Globus pallidus (tissue), 1 donor: ENCODE measurements around the gene SRRM5.
"Not testable (repeated sequence)": the region's sequence is repeated elsewhere in the genome, so short reads cannot be mapped to it uniquely, and the experiment has no call there.

Source experiments
- DNase-seq: peaks from one replicate; pipeline ENCODE4 v3.0.0-alpha.2; 2015; ENCODE audit warnings: low spot score

SRRM5 gene, protein sequence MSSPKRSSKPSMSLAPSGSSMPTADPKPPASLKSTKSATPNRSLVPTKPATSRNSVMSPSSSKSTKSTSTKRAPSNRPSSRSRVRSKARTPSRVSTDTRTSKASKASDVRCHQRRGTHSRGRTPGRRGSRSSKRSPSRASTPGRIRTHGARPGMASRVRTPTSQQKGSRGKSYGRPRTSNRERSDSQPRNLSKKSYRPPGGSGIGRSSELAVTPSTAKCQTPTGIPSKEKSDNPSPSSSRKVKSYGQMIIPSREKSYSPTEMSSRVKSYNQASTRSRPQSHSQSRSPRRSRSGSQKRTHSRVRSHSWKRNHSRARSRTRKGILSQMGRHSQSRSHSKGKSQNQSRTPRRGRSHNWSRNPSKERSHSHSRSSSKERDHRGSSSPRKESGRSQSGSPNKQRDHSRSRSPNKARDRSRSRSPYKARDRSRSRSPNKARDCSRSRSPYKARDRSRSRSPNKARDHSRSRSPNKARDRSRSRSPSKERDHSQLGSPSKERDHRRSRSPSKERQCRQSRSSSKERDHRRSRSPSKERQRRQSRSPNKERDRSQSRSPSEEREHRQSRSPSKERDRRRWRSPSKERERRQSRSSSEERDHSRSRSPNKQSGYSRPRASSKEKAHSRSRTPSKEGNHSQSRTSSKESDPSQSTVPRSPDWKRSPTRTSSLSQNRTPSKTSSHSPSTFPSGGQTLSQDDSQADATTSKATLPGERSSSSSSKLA

DNA sequence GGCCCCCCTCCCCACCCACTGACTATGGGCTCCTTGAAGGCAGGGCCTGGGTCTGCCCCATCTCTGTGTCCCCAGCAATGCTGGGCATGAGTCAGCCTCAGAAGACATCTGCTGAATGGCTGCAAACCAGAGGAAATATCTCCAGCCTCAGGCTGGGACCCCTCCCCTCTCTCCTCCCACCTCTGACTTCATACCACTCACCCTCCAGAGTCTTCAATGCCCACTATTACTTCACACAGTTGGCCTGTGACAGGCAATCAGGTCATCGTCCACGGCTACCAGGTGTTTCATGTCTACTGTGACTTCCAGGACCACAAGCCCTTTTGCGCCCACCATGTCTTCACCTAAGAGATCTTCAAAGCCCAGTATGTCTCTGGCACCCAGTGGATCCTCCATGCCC is at the start of gene SRRM5:
Gene SRRM5, plus strand, starts transcription at position 301 of the 400 bp plus-strand sequence. Its CDS starts 34 bp downstream, at position 335.
- no peak for DNase-seq

- no peak for DNase-seq
These were observed 49.6 kb upstream of the SRRM5 start for GRCh38 chr19:43562226-43562697.

GRCh38 chr19:43562698-43563241 is 49.1 kb upstream of the SRRM5 start:
- DNase-seq = peak; percentile 56

GRCh38 chr19:43563816-43564457 is 48.0 kb upstream of the SRRM5 start:
- DNase-seq = no peak

DNA sequence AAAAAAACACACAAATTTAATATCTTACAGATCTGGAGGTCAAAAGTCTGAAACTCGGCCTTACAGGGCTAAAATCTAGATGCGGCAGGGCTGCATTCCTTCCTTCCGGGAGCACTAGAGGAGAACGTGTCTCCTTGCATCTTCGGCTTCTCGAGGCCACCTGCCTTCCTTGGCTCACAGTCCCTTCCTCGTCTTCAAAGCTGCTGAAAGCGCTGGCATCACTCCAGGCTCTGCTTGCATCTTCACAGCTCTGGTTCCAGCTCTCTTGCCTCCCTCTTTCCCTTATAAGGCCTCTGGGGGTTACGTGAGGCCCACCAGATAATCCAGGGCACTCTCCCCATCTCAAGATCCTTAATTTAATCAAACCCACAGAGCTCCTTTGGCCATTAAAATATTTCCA is 47.1 kb upstream of the SRRM5 start:
- DNase-seq = no peak

DNA sequence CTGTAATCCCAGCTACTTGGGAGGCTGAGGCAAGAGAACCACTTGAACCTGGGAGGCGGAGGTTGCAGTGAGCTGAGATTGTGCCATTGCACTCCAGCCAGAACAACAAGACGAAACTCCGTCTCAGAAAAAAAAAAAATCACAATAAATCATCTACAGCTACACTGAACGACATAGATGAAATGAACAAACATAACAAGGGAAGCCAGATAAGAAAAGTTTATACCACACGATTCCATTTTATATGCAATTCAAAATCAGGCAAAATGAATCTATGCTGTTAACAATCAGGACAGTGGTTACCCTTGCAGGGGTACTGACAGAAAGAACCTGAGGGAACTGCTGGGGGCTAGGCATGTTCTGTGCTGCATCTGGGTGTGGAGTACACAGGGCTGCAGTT is 42.2 kb upstream of the SRRM5 start:
- no peak for DNase-seq

- no peak for DNase-seq
These were observed 41.6 kb upstream of the SRRM5 start for GRCh38 chr19:43570174-43570791.

GRCh38 chr19:43572171-43572588 is 39.7 kb upstream of the SRRM5 start:
- DNase-seq = no peak

DNA sequence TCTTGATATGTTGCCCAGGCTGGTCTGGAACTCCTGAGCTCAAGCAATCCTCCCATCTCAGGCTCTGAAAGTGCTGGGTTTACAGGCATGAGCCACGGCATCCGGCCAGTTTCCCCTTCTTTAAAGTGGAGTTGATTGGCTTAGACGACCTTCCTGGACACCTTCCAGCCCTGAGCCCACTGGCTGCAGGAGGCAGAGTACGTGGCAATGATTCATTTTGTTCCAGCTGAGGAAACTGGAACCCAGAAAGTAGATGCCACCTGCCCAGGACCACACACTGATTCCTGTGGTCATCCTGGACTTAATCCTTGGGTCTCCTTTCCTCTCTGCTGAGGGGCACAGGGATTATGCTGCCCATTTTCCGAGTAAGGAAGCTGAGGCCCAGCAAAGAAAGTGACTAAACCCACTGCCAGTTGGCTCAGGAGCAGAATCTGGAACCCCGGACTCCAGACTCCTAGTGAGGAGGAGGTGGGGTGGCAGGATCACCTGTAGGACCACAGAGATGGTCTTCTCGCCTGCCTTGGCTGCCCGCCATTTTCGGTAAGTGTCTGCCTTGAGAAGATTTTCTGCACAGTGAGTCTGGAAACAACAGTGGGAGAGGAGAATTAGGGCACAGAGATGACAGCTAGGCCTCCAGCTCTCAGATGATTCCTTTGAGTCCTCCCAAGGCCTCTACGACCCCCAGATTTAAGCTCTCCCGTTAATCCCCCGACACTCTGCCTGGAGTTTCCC is 37.3 kb upstream of the SRRM5 start:
- DNase-seq = no peak

DNA sequence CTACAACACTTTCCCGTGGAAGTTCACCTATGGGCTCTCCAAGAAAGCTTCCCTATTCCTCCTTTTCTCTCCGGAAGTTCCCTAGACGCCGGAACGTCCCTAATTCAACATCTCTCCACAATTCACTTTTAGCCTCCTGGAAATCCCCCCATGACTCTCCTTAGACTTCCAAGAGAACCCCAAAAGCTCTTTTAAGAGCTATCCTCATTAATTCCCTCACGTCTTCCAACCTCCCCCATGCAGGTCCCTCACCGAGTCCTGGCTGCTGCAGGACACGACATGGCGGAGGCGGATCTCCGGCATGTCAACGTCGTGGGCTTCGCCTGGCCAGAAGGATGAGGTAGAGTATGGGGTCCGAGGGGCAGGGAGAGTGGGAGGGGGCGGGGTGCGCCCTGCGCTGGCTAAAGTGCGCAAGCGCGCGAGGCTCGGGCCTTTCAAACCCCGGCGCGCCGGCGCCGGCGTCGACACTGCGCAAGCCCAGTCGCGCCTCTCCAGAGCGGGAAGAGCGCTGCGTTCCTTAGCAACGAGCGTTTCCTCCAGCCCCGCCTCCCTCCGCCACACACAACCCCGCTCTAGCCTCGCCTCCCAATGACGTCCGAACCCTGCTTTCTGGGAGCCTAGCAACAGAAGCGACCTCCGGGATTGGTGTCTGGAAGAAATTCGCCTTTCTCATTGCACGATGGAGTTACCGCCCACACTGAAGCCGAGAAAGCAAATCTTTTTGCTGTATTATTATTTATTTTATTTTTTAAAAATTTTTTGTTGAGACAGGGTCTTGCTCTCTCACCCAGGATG is 36.5 kb upstream of the SRRM5 start, which contains the start of the genes PINLYP and XRCC1:
Gene PINLYP, plus strand, starts transcription at position 646 of the 795 bp plus-strand sequence. CDS start 1,391 bp downstream, outside the sequence.
Gene XRCC1, minus strand, starts transcription at position 372 of the 795 bp plus-strand sequence. Its CDS starts 69 bp downstream, at position 303.
- peak; percentile 99 for DNase-seq

GRCh38 chr19:43575955-43576878 is 35.7 kb upstream of the SRRM5 start:
- no peak for DNase-seq

DNA sequence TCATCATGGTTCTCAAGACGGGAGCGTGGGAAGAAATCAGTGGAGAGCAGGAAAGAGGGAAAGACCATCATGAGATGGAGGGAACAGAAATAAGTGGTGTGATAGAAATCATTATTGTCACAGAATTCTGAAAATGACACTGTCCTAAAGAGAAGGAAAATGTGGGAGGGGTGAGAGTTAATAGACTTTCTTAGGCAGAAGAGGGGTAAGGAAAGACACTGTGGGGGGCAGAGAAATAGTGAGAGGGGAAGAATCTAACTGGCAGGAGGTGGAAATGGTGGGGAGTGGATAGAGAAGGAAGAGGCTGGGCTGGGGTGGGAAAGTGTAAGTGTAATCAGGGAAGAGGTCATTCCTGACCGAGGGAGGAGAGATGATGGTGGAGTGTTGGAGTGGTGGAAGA is 33.1 kb upstream of the SRRM5 start:
- DNase-seq = no peak

- no peak for DNase-seq
These were observed 30.4 kb upstream of the SRRM5 start for GRCh38 chr19:43581467-43581866.

DNA sequence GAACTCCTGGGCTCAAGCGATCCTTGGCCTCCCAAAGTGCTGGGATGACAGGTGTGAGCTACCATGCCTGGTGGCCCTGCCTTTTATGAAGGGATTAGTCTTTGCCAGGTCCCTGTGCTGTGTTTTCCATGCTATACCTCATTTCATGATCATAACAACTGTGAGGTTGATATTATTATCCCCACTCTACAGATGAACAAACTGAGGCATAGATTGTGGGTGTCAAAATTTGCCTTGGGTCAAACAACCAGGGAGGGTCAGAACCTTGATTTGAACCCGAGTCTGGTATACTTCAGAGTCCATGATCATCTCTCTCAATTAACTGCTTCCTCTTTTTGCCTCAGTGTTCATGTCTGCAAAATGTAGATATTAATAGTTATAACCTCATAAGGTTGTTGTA is 29.4 kb upstream of the SRRM5 start:
- DNase-seq = no peak

- no peak for DNase-seq
These were observed 27.4 kb upstream of the SRRM5 start for GRCh38 chr19:43584484-43584883.

DNA sequence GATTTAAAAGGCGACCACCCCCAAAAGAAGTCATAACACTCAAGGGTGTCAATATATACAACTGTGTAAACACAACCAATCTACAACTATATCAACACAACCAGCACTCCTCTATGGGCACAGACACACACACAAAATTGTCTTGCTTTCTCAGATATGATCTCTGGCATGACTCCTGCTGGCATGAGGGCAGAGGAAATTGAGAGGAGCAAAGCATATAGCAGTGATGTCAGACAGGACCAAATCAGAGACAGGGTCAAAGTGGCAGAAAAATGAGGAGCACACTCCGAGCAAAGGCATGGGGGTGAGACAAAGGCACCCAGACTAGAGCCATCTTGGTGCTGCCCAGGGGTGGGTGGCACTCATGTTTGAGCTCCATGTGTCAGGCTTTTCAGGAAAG is 25.5 kb upstream of the SRRM5 start:
- no peak for DNase-seq

GRCh38 chr19:43587029-43587428 is 24.9 kb upstream of the SRRM5 start:
- not testable (repeated sequence) for DNase-seq

DNA sequence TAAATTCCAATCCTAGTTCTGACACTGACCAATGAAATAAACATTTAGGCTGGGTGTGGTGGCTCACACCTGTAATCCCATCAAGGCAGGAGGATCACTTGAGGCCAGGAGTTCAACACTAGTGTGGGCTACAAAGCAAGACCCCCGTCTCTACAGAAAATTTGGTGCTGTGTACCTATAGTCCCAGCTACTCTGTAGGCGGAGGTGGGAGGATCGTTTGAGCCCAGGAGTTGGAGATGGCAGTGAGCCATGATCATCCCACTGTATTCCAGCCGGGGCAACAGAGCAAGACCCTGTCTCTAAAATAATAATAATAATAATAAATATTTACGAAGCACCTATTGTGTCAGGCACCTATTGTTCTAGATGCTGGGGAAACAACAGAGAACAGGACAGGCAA is 22.6 kb upstream of the SRRM5 start:
- no peak for DNase-seq

DNA sequence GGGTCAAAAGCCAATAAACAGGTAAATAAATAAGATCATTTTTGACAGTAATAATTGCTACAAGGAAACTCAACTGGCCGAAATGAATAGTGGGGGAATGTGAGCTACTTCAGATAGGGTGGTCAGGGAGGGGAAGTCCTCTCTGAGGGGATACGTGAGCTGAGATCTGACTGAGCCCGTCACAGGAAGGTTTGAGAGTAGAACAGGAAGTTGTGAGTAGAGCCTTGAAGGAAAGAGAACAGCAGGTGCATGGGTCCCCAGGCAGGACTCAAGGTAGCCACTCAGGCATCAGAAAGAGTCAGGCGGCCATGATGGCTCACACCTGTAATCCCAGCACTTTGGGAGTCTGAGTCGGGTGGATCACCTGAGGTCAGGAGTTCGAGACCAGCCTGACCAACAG is 22.2 kb upstream of the SRRM5 start:
- no peak for DNase-seq
